Liver (tissue), 9 donors: Measurements from ENCODE around the gene TYMS. TPM values are rescaled to one million over a fixed set of nuclear protein-coding genes. Genes with fewer than 3 reads are reported as not detected.

ENCODE experiments used
- DNase-seq: peaks from one replicate; pipeline ENCODE4 v3.0.0-alpha.2; 2017; ENCODE audit warnings: low spot score
- H3K27ac ChIP-seq, 2 donors: one replicate each; pipeline ENCODE4 v1.7.0; 2013; ENCODE audit warnings: inconsistent platforms in 2 of 2, low read length in 2 of 2, control low read depth in 1 of 2, low read depth in 1 of 2, mild to moderate bottlenecking in 1 of 2
- H3K27me3 ChIP-seq, 4 donors: one replicate each; pipeline versions ENCODE4 v1.6.1 to v1.7.0; 2013; ENCODE audit warnings: low read length in 3 of 4, inconsistent platforms in 1 of 4, mild to moderate bottlenecking in 1 of 4, moderate library complexity in 1 of 4; ENCODE audit not compliant: control insufficient read depth in 4 of 4, insufficient read depth in 4 of 4
- H3K36me3 ChIP-seq, 4 donors: one replicate each; pipeline versions ENCODE4 v1.6.1 to v1.7.0; 2013; ENCODE audit warnings: low read length in 3 of 4, mild to moderate bottlenecking in 3 of 4, low read depth in 1 of 4, moderate library complexity in 1 of 4; ENCODE audit not compliant: control insufficient read depth in 4 of 4, insufficient read depth in 3 of 4
- H3K4me1 ChIP-seq, 4 donors: one replicate each; pipeline versions ENCODE4 v1.6.1 to v1.7.0; 2013; ENCODE audit warnings: low read length in 3 of 4, mild to moderate bottlenecking in 3 of 4, moderate library complexity in 1 of 4; ENCODE audit not compliant: control insufficient read depth in 4 of 4, insufficient read depth in 4 of 4
- H3K4me3 ChIP-seq, 3 donors: one replicate each; pipeline versions ENCODE4 v1.6.1 to v1.7.0; 2013; ENCODE audit warnings: low read length in 3 of 3, control low read depth in 1 of 3, low read depth in 1 of 3, mild to moderate bottlenecking in 1 of 3
- H3K9ac ChIP-seq, 2 donors: one replicate each; pipeline ENCODE4 v1.7.0; 2013; ENCODE audit warnings: low read length in 2 of 2, mild to moderate bottlenecking in 2 of 2, moderate library complexity in 2 of 2, control low read depth in 1 of 2, low read depth in 1 of 2
- H3K9me3 ChIP-seq, 4 donors: one replicate each; pipeline versions ENCODE4 v1.6.1 to v1.7.0; 2013; ENCODE audit warnings: low read length in 3 of 4; ENCODE audit not compliant: control insufficient read depth in 4 of 4
- CTCF ChIP-seq: fragments of 150-350 bp; IDR thresholded peaks from 2 replicates; pipeline ENCODE4 v1.5.1; 2017; ENCODE audit warnings: improper control_type of control experiment, low read depth, low read length; ENCODE audit not compliant: missing input control
- FOXA1 ChIP-seq: IDR thresholded peaks from 2 replicates; pipeline ENCODE4 v1.6.1; 2016; ENCODE audit warnings: antibody characterized with exemption
- FOXA2 ChIP-seq: IDR thresholded peaks from 2 replicates; pipeline ENCODE4 v1.6.1; 2016; ENCODE audit warnings: antibody characterized with exemption
- GABPA ChIP-seq, 2 donors: IDR thresholded peaks in 1 of 2; conservative IDR thresholded peaks in 1 of 2; 2 replicates each; pipeline ENCODE4 v1.6.1; 2016; ENCODE audit warnings: antibody characterized with exemption in 2 of 2, mild to moderate bottlenecking in 1 of 2, moderate library complexity in 1 of 2
- HNF4A ChIP-seq, 2 donors: conservative IDR thresholded peaks; 2 replicates each; pipeline ENCODE4 v1.6.1; 2016; ENCODE audit warnings: antibody characterized with exemption in 2 of 2, mild to moderate bottlenecking in 2 of 2
- HNF4G ChIP-seq: IDR thresholded peaks from 2 replicates; pipeline ENCODE4 v1.6.1; 2016; ENCODE audit warnings: antibody characterized with exemption
- JUND ChIP-seq, 2 donors: IDR thresholded peaks; 2 replicates each; pipeline ENCODE4 v1.6.1; 2016; ENCODE audit warnings: antibody characterized with exemption in 2 of 2
- NR2F2 ChIP-seq: IDR thresholded peaks from 2 replicates; pipeline ENCODE4 v1.6.1; 2016; ENCODE audit warnings: antibody characterized with exemption
- RAD21 ChIP-seq, 2 donors: IDR thresholded peaks; 2 replicates each; pipeline ENCODE4 v1.6.1; 2016; ENCODE audit warnings: antibody characterized with exemption in 2 of 2, mild to moderate bottlenecking in 2 of 2
- TAF1 ChIP-seq: conservative IDR thresholded peaks from 2 replicates; pipeline ENCODE4 v1.6.1; 2016; ENCODE audit warnings: antibody characterized with exemption, mild to moderate bottlenecking
- YY1 ChIP-seq: IDR thresholded peaks from 2 replicates; pipeline ENCODE4 v1.6.1; 2016; ENCODE audit warnings: antibody characterized with exemption, mild to moderate bottlenecking
- WGBS: extraction: QIAGEN DNeasy Blood & Tissue Kit; methylation state at CpG from one replicate; pipeline ENCODE4 v1.1.7; 2013; 5-methylcytosine and 5-hydroxymethylcytosine counted together
- polyA plus RNA-seq, 2 donors: library from polyadenylated mRNA; stranded (reverse) in 1 of 2; unstranded in 1 of 2; fragments of 200-250 nt in 1 of 2; fragments of >200 nt in 1 of 2; fragmentation: Nextera tagmentation in 1 of 2; extraction: Ambion mirVana in 1 of 2; gene quantifications; one replicate each; pipeline versions ENCODE4 v1.2.1 to v1.2.3, GENCODE V29; 2013 to 2015
- total RNA-seq, 2 donors: library from RNA; depleted of rRNA; stranded (reverse); fragments of >200 nt; gene quantifications; one replicate each; pipeline ENCODE4 v1.2.3, GENCODE V29; 2014
- TF ChIP-seq, protein P1 (sequence below): IDR thresholded peaks from 2 replicates; pipeline ENCODE4 v1.6.1; 2016; ENCODE audit warnings: antibody characterized with exemption, mild to moderate bottlenecking
- TF ChIP-seq, protein P2 (sequence below): IDR thresholded peaks from 2 replicates; pipeline ENCODE4 v1.6.1; 2016; ENCODE audit warnings: antibody characterized with exemption
- TF ChIP-seq, protein P3 (sequence below): IDR thresholded peaks from 2 replicates; pipeline ENCODE4 v1.6.1; 2016; ENCODE audit warnings: antibody characterized with exemption
- TF ChIP-seq, protein P4 (sequence below): IDR thresholded peaks from 2 replicates; pipeline ENCODE4 v1.6.1; 2016; ENCODE audit warnings: antibody characterized with exemption
- donor health status: healthy.
- donor health status: healthy.
- donor health status: healthy.
- donor health status: healthy.
- donor health status: healthy.

The TYMS gene
- total and polyA plus RNA-seq, 4 donors, result 0.25 to 77.4 (median 5.3) TPM

DNA sequence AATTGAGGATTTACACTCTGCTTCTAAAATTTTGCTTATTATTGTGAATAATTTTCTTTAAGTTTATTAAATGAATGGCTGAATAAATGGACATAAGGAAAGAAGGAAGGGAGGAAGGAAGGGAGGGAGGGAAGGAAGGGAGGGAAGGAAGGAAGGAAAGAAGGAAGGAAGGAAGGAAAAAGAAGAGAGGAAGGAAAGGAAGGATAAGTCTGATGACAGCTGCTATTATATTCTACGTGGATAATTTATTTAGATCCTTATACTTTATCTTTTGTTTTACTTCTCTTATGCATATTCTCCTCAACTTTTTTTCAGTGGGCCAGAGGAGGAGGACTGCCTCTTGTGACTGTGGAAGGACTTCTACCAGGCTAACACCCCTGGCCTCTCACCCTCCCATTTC lies 43.3 kb upstream of the TYMS start (continued):
- TF ChIP-seq CTCF (no peak), RAD21 (IDR thresholded peaks at IDR 0.05) (no peak)

DNA sequence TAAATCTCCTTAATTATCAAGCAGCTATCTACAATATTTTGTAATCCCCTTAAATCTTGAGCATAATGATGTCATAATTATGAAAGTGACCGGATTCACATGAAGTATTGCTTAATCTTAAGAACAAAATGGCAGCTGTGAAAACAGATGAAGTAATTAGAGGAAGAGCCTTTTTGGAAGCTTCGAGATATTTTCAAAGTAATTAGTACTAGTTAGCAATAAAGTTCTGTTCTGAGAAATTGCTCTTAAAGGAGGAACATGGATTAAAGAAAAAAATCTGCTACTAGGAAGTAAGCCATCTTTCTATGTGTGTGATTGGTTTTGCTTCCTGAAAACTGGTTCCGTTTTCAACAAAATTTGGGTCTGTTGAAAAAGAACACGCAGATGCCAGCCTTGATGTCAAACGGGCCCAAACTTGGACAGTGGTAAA lies 42.3 kb upstream of the TYMS start:
- H3K27me3 ChIP-seq, result no peaks in the 10 kb centered on the region
- H3K9ac ChIP-seq, result no peak overlapping the region
- no peak for TF ChIP-seq RAD21 (IDR thresholded peaks at IDR 0.05)
- TF ChIP-seq GABPA (IDR thresholded peaks at IDR 0.05 in 1 of 2, conservative IDR thresholded peaks at IDR 0.05 in 1 of 2), result no peak
- TF ChIP-seq, protein P1, sequence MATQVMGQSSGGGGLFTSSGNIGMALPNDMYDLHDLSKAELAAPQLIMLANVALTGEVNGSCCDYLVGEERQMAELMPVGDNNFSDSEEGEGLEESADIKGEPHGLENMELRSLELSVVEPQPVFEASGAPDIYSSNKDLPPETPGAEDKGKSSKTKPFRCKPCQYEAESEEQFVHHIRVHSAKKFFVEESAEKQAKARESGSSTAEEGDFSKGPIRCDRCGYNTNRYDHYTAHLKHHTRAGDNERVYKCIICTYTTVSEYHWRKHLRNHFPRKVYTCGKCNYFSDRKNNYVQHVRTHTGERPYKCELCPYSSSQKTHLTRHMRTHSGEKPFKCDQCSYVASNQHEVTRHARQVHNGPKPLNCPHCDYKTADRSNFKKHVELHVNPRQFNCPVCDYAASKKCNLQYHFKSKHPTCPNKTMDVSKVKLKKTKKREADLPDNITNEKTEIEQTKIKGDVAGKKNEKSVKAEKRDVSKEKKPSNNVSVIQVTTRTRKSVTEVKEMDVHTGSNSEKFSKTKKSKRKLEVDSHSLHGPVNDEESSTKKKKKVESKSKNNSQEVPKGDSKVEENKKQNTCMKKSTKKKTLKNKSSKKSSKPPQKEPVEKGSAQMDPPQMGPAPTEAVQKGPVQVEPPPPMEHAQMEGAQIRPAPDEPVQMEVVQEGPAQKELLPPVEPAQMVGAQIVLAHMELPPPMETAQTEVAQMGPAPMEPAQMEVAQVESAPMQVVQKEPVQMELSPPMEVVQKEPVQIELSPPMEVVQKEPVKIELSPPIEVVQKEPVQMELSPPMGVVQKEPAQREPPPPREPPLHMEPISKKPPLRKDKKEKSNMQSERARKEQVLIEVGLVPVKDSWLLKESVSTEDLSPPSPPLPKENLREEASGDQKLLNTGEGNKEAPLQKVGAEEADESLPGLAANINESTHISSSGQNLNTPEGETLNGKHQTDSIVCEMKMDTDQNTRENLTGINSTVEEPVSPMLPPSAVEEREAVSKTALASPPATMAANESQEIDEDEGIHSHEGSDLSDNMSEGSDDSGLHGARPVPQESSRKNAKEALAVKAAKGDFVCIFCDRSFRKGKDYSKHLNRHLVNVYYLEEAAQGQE, result no peak
- TF ChIP-seq HNF4G, result no peak
- TF ChIP-seq, protein P2, sequence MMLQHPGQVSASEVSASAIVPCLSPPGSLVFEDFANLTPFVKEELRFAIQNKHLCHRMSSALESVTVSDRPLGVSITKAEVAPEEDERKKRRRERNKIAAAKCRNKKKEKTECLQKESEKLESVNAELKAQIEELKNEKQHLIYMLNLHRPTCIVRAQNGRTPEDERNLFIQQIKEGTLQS, result no peak
- TF ChIP-seq, protein P3, sequence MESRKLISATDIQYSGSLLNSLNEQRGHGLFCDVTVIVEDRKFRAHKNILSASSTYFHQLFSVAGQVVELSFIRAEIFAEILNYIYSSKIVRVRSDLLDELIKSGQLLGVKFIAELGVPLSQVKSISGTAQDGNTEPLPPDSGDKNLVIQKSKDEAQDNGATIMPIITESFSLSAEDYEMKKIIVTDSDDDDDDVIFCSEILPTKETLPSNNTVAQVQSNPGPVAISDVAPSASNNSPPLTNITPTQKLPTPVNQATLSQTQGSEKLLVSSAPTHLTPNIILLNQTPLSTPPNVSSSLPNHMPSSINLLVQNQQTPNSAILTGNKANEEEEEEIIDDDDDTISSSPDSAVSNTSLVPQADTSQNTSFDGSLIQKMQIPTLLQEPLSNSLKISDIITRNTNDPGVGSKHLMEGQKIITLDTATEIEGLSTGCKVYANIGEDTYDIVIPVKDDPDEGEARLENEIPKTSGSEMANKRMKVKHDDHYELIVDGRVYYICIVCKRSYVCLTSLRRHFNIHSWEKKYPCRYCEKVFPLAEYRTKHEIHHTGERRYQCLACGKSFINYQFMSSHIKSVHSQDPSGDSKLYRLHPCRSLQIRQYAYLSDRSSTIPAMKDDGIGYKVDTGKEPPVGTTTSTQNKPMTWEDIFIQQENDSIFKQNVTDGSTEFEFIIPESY, result no peak
- TF ChIP-seq, protein P4, sequence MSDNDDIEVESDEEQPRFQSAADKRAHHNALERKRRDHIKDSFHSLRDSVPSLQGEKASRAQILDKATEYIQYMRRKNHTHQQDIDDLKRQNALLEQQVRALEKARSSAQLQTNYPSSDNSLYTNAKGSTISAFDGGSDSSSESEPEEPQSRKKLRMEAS, result no peak
- TF ChIP-seq FOXA1, result no peak
- no peak for TF ChIP-seq NR2F2
- no peak for TF ChIP-seq JUND (IDR thresholded peaks at IDR 0.05)
- TF ChIP-seq FOXA2, result no peak
- TF ChIP-seq TAF1, result no peak
- DNase-seq, result no peak
- no peak overlapping the region for H3K27ac ChIP-seq
- no peaks in the 10 kb centered on the region for H3K9me3 ChIP-seq
- WGBS, result 78% methylated on average over 5 of the region's 5 CpGs
- H3K36me3 ChIP-seq, result no peaks in the 10 kb centered on the region
- no peaks in the 10 kb centered on the region for H3K4me1 ChIP-seq
- no peak overlapping the region for H3K4me3 ChIP-seq

- DNase-seq, result no peak
- 61% methylated on average over 4 of the region's 4 CpGs for WGBS
- H3K27ac ChIP-seq, result no peak overlapping the region
- no peak for TF ChIP-seq HNF4A (conservative IDR thresholded peaks at IDR 0.05)
- no peak for TF ChIP-seq CTCF
- TF ChIP-seq, protein P1, result no peak
- TF ChIP-seq NR2F2, result no peak
- no peak for TF ChIP-seq YY1
- TF ChIP-seq JUND (IDR thresholded peaks at IDR 0.05), result no peak
- TF ChIP-seq, protein P2, result no peak
- TF ChIP-seq TAF1, result no peak
- no peak for TF ChIP-seq HNF4G
Observed at GRCh38 chr18:615773-616172, 41.7 kb upstream of the TYMS start.

More at GRCh38 chr18:615773-616172, 41.7 kb upstream of the TYMS start:
- Histone ChIP-seq H3K4me1 (no peaks in the 10 kb centered on the region), H3K36me3 (no peaks in the 10 kb centered on the region), H3K9me3 (no peaks in the 10 kb centered on the region), H3K9ac (no peak overlapping the region), H3K4me3 (no peak overlapping the region), H3K27me3 (no peaks in the 10 kb centered on the region)
